GM12878 (cell line): ENCODE data around the gene HAUS6.

Source experiments
- EED ChIP-seq: sonication (generic); IDR thresholded peaks from 2 replicates; pipeline ENCODE4 v1.6.1; 2016; ENCODE audit warnings: antibody characterized with exemption, low read depth
- EP300 ChIP-seq, 2 experiments: fragments of 150-350 bp in 1 of 2; IDR thresholded peaks; 2 replicates each; pipeline ENCODE4 v1.6.1; 2011 to 2012; ENCODE audit warnings: low read depth in 2 of 2, low read length in 2 of 2, borderline replicate concordance in 1 of 2, improper control_type of control experiment in 1 of 2, inconsistent platforms in 1 of 2; ENCODE audit not compliant: control insufficient read depth in 1 of 2
- POLR2A ChIP-seq: IDR thresholded peaks from 2 replicates; pipeline ENCODE4 v1.6.1; 2011; ENCODE audit warnings: low read depth, mild to moderate bottlenecking, low read length
- POLR2AphosphoS5 ChIP-seq: IDR thresholded peaks from 2 replicates; pipeline ENCODE4 v1.6.1; 2011; ENCODE audit warnings: mild to moderate bottlenecking, low read length, inconsistent platforms
- TAF1 ChIP-seq: IDR thresholded peaks from 2 replicates; pipeline ENCODE4 v1.6.1; 2011; ENCODE audit warnings: mild to moderate bottlenecking, low read depth, low read length, borderline replicate concordance
- TF ChIP-seq, protein P1 (sequence below), 3 experiments: IDR thresholded peaks in 2 of 3; conservative IDR thresholded peaks in 1 of 3; 2 replicates each; pipeline ENCODE4 v1.5.1; 2011; ENCODE audit warnings: low read depth in 3 of 3, low read length in 3 of 3, mild to moderate bottlenecking in 3 of 3, control low read depth in 2 of 3, moderate library complexity in 2 of 3, inconsistent platforms in 1 of 3, mixed read lengths in 1 of 3; ENCODE audit not compliant: control insufficient read depth in 2 of 3, insufficient read depth in 1 of 3; ENCODE audit errors: extremely low read depth in 1 of 3

DNA sequence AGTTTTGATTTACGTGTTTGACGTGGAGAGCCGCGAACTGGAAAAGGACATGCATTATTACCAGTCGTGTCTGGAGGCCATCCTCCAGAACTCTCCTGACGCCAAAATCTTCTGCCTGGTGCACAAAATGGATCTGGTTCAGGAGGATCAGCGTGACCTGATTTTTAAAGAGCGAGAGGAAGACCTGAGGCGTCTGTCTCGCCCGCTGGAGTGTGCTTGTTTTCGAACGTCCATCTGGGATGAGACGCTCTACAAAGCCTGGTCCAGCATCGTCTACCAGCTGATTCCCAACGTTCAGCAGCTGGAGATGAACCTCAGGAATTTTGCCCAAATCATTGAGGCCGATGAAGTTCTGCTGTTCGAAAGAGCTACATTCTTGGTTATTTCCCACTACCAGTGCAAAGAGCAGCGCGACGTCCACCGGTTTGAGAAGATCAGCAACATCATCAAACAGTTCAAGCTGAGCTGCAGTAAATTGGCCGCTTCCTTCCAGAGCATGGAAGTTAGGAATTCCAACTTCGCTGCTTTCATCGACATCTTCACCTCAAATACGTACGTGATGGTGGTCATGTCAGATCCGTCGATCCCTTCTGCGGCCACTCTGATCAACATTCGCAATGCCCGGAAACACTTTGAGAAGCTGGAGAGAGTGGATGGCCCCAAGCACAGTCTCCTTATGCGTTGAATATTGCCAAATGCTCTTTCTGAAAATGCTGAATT, 52.6 kb downstream of the HAUS6 start:
- TF ChIP-seq EP300 (IDR thresholded peaks at IDR 0.05; ENCODE audit: borderline replicate concordance in 1 of 2, control insufficient read depth in 1 of 2, low read depth in 2 of 2, low read length in 2 of 2) = no peak
- no peak for TF ChIP-seq EED
- no peak for TF ChIP-seq POLR2A
- TF ChIP-seq, protein P1, sequence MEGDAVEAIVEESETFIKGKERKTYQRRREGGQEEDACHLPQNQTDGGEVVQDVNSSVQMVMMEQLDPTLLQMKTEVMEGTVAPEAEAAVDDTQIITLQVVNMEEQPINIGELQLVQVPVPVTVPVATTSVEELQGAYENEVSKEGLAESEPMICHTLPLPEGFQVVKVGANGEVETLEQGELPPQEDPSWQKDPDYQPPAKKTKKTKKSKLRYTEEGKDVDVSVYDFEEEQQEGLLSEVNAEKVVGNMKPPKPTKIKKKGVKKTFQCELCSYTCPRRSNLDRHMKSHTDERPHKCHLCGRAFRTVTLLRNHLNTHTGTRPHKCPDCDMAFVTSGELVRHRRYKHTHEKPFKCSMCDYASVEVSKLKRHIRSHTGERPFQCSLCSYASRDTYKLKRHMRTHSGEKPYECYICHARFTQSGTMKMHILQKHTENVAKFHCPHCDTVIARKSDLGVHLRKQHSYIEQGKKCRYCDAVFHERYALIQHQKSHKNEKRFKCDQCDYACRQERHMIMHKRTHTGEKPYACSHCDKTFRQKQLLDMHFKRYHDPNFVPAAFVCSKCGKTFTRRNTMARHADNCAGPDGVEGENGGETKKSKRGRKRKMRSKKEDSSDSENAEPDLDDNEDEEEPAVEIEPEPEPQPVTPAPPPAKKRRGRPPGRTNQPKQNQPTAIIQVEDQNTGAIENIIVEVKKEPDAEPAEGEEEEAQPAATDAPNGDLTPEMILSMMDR (IDR thresholded peaks at IDR 0.05 in 2 of 3, conservative IDR thresholded peaks at IDR 0.05 in 1 of 3; ENCODE audit: control insufficient read depth in 2 of 3, extremely low read depth in 1 of 3, insufficient read depth in 1 of 3, low read depth in 3 of 3, low read length in 3 of 3) = no peak
- no peak for TF ChIP-seq TAF1
- TF ChIP-seq POLR2AphosphoS5 = no peak
